Fibroblast of skin of back (primary cell): ENCODE measurements around the gene POLD3.
"Not testable (repeated sequence)": the region's sequence is repeated elsewhere in the genome, so short reads cannot be mapped to it uniquely, and the experiment has no call there.

Experiments
- DNase-seq: peaks from one replicate; pipeline ENCODE4 v3.0.0-alpha.2; 2013

The POLD3 gene

GRCh38 chr11:74637700-74638099 lies 45.3 kb downstream of the POLD3 start:
- no peak for DNase-seq

GRCh38 chr11:74638869-74639268 lies 46.5 kb downstream of the POLD3 start:
- DNase-seq: no peak

- no peak for DNase-seq
Observed at GRCh38 chr11:74639533-74639932, 47.2 kb downstream of the POLD3 start.

- no peak for DNase-seq
Observed at GRCh38 chr11:74641289-74641688, 48.9 kb downstream of the POLD3 start.

- DNase-seq: no peak
Observed at GRCh38 chr11:74641905-74642304, 49.5 kb downstream of the POLD3 start.

- DNase-seq: no peak
Observed at GRCh38 chr11:74642912-74643311, 50.5 kb downstream of the POLD3 start.

- no peak for DNase-seq
Observed at GRCh38 chr11:74644081-74644480, 51.7 kb downstream of the POLD3 start.

GRCh38 chr11:74646215-74646614 lies 53.8 kb downstream of the POLD3 start:
- no peak for DNase-seq

- no peak for DNase-seq
Observed at GRCh38 chr11:74646954-74647353, 54.6 kb downstream of the POLD3 start.

GRCh38 chr11:74647404-74647803 lies 55.0 kb downstream of the POLD3 start:
- peak; percentile 6 for DNase-seq

GRCh38 chr11:74647831-74648230 lies 55.4 kb downstream of the POLD3 start:
- no peak for DNase-seq

- DNase-seq: no peak
Observed at GRCh38 chr11:74648894-74649293, 56.5 kb downstream of the POLD3 start.

GRCh38 chr11:74650498-74650897 lies 58.1 kb downstream of the POLD3 start:
- DNase-seq: no peak

GRCh38 chr11:74654976-74655375 lies 62.6 kb downstream of the POLD3 start:
- DNase-seq: no peak

GRCh38 chr11:74659124-74659523 lies 66.7 kb downstream of the POLD3 start:
- DNase-seq: not testable (repeated sequence)

GRCh38 chr11:74662487-74663103 lies 70.2 kb downstream of the POLD3 start:
- DNase-seq: no peak

- no peak for DNase-seq
Observed at GRCh38 chr11:74663315-74663714, 70.9 kb downstream of the POLD3 start.

- DNase-seq: no peak
Observed at GRCh38 chr11:74669211-74670160, 77.1 kb downstream of the POLD3 start.

GRCh38 chr11:74670171-74670570 lies 77.8 kb downstream of the POLD3 start:
- no peak for DNase-seq

- DNase-seq: peak; percentile 86
Observed at GRCh38 chr11:74671520-74672196, 79.3 kb downstream of the POLD3 start.

- DNase-seq: peak; percentile 38
Observed at GRCh38 chr11:74672332-74672955, 80.1 kb downstream of the POLD3 start.

- peak; percentile 98 for DNase-seq
Observed at GRCh38 chr11:74672956-74673692, 80.7 kb downstream of the POLD3 start.
